Mesothelial cell of epicardium (in vitro differentiated cells): ENCODE measurements around the gene TENM4. TPM values are rescaled to one million over a fixed set of nuclear protein-coding genes. Genes with fewer than 3 reads are reported as not detected.

ENCODE experiments used
- DNase-seq, 2 experiments: peaks; one replicate each; pipeline ENCODE4 v3.0.0; 2021; ENCODE audit warnings: low spot score in 2 of 2; ENCODE audit not compliant: unreplicated experiment in 2 of 2
- H3K27ac Mint-ChIP-seq: 2 replicates; pipeline ENCODE4 v1.8.0; 2021; ENCODE audit warnings: mixed read lengths
- H3K27me3 Mint-ChIP-seq: 2 replicates; pipeline ENCODE4 v1.8.0; 2021; ENCODE audit warnings: low read depth, mixed read lengths
- H3K36me3 Mint-ChIP-seq: 2 replicates; pipeline ENCODE4 v1.8.0; 2021; ENCODE audit warnings: mixed read lengths
- H3K4me1 Mint-ChIP-seq: 2 replicates; pipeline ENCODE4 v1.8.0; 2021; ENCODE audit warnings: mixed read lengths
- H3K4me3 Mint-ChIP-seq: 2 replicates; pipeline ENCODE4 v1.8.0; 2021; ENCODE audit warnings: mild to moderate bottlenecking, moderate library complexity, mixed read lengths
- H3K9me3 Mint-ChIP-seq: 2 replicates; pipeline ENCODE4 v1.8.0; 2021; ENCODE audit warnings: mixed read lengths
- total RNA-seq: library from RNA; stranded (reverse); gene quantifications from 3 replicates; pipeline ENCODE4 v1.2.1, GENCODE V29; 2021
- TF ChIP-seq, protein P1 (sequence below): fragments of 200-600 bp; sonication (generic); IDR thresholded peaks from one replicate; pipeline ENCODE4 v1.5.0; 2021; ENCODE audit warnings: antibody characterized with exemption; ENCODE audit not compliant: unreplicated experiment

Gene TENM4
- total RNA-seq, 1 donor from 2014 or later: 187 TPM

DNA sequence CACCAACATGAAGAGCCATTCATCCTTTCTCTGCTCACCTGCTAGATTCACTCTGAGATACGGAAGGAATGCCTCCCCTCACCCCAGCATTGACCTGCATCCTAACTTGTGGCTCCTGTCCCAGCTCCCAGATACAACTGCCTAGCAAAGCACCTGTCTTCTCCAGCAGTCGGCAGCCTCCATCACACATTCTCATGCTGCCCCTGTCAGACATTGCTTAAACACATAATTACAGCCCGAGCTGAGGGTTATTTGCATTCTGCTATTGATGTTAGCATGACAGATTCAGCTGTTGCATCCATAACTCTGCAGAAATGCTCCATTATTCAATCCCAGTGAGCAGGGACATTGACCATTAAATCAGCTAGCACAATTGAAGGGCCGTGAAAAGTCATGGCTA lies 681.8 kb downstream of the TENM4 start:
- TF ChIP-seq, protein P1, sequence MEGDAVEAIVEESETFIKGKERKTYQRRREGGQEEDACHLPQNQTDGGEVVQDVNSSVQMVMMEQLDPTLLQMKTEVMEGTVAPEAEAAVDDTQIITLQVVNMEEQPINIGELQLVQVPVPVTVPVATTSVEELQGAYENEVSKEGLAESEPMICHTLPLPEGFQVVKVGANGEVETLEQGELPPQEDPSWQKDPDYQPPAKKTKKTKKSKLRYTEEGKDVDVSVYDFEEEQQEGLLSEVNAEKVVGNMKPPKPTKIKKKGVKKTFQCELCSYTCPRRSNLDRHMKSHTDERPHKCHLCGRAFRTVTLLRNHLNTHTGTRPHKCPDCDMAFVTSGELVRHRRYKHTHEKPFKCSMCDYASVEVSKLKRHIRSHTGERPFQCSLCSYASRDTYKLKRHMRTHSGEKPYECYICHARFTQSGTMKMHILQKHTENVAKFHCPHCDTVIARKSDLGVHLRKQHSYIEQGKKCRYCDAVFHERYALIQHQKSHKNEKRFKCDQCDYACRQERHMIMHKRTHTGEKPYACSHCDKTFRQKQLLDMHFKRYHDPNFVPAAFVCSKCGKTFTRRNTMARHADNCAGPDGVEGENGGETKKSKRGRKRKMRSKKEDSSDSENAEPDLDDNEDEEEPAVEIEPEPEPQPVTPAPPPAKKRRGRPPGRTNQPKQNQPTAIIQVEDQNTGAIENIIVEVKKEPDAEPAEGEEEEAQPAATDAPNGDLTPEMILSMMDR: no peak
- Mint-ChIP-seq H3K4me3 (no peak overlapping the region), H3K36me3 (peaks cover 33% of the 10 kb centered on the region), H3K27ac (no peak overlapping the region), H3K4me1 (no peaks in the 10 kb centered on the region), H3K9me3 (no peaks in the 10 kb centered on the region), H3K27me3 (no peaks in the 10 kb centered on the region)
- DNase-seq: no peak

GRCh38 chr11:78753297-78753696 lies 687.5 kb downstream of the TENM4 start:
- Mint-ChIP-seq H3K27me3 (no peaks in the 10 kb centered on the region), H3K4me1 (no peaks in the 10 kb centered on the region), H3K27ac (no peak overlapping the region), H3K9me3 (no peaks in the 10 kb centered on the region), H3K36me3 (peaks cover 42% of the 10 kb centered on the region), H3K4me3 (no peak overlapping the region)
- DNase-seq: no peak
- TF ChIP-seq, protein P1: no peak

GRCh38 chr11:78752494-78752893 lies 688.3 kb downstream of the TENM4 start:
- TF ChIP-seq, protein P1: no peak
- no peaks in the 10 kb centered on the region for H3K4me1 Mint-ChIP-seq
- no peak overlapping the region for H3K4me3 Mint-ChIP-seq
- no peak overlapping the region for H3K27ac Mint-ChIP-seq
- H3K9me3 Mint-ChIP-seq: no peaks in the 10 kb centered on the region
- DNase-seq: no peak
- no peaks in the 10 kb centered on the region for H3K27me3 Mint-ChIP-seq
- peaks cover 42% of the 10 kb centered on the region for H3K36me3 Mint-ChIP-seq

DNA sequence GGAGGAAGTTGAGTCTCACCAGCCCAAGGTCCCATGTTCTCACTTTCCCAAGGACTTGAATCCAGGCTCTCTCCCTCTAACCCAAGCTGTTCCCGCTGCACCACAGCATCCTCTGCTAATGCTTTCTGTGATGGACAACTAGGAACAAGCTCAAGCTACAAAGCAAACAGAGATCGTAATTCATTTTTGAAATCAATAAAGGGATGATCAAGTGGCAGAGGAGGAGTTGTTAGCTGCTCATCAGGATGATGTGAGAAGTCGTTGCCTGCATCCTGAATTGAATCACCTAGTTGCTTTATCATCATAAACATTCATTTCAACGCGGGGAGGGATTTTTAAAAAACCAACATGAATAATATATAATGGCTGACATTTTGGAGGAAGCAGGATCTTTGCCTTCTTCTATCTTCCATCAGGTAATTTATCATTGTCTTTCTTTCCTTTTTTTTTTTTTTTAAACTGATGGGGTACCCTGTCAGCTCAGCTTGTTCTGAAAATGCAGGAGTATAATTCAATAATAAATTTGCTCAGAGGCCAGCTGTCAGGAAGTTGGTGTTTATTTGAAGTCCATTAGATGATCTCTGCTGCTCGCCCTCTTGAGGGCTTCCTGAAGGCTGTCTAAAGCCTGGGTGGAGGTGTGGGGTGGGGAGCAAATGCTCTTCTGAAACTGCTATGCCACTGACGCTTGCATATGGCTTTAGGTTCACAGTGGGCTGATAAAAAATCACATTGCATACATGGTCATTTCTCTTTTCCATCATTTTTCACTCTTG lies 691.7 kb downstream of the TENM4 start:
- Mint-ChIP-seq H3K4me3 (no peak overlapping the region), H3K9me3 (no peaks in the 10 kb centered on the region), H3K27ac (no peak overlapping the region), H3K27me3 (no peaks in the 10 kb centered on the region), H3K36me3 (peaks cover 38% of the 10 kb centered on the region), H3K4me1 (no peaks in the 10 kb centered on the region)
- TF ChIP-seq, protein P1: no peak
- DNase-seq: no peak

DNA sequence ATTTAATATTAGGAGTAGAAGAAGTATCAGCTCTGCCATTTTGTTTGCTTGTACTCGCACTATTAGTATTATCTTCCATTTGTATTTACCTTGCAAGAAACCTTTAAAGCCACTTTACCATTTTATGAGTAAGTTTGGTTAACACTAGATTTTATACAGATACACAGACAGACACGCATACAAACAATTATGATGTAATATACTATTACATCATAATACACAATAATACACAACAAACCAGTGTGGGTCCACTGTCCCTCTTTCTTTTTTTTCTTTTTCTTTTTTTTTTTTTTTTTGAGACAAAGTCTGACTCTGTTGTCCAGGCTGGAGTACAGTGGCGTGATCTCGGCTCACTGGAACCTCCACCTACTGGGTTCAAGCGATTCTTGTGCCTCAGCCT lies 695.9 kb downstream of the TENM4 start:
- H3K9me3 Mint-ChIP-seq: no peaks in the 10 kb centered on the region
- no peak for DNase-seq
- H3K27ac Mint-ChIP-seq: no peak overlapping the region
- TF ChIP-seq, protein P1: no peak
- no peaks in the 10 kb centered on the region for H3K4me1 Mint-ChIP-seq
- peaks cover 25% of the 10 kb centered on the region for H3K36me3 Mint-ChIP-seq
- no peak overlapping the region for H3K4me3 Mint-ChIP-seq
- H3K27me3 Mint-ChIP-seq: no peaks in the 10 kb centered on the region

DNA sequence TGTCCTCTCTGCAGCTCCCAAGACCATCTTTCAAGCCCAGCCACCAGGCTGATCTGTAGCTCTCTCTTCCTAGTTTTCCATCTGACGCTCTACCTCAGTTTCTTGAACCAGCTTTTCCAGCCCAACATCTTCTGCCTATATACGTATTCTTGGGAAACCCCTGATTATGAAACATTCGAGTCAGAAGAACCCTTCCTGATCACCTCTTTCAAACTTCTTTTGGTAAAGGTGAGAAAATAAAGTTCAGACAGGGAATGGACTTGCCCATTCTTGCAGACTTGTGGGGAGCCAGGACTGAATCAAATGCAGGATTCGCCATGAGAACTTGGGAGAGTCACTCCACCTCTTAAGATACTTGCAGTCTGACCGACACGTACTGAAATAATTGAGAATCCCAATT lies 696.6 kb downstream of the TENM4 start:
- Mint-ChIP-seq H3K9me3 (no peaks in the 10 kb centered on the region), H3K27me3 (no peaks in the 10 kb centered on the region), H3K36me3 (peaks cover 25% of the 10 kb centered on the region), H3K27ac (no peak overlapping the region), H3K4me3 (no peak overlapping the region), H3K4me1 (no peaks in the 10 kb centered on the region)
- no peak for DNase-seq
- TF ChIP-seq, protein P1: no peak
